GM23338 (cell line): ENCODE data around the gene TRAF2. TPM values are rescaled to one million over a fixed set of nuclear protein-coding genes. Genes with fewer than 3 reads are reported as not detected.

ENCODE experiments used
- ATAC-seq: fragments of 200-7000 bp; cut with Tn5 transposase; 3 replicates; pipeline ENCODE4 v1.9.1; 2020
- DNase-seq: peaks from one replicate; pipeline ENCODE4 v3.0.0-alpha.2; 2015; ENCODE audit warnings: low spot score
- H2AFZ ChIP-seq: fragments of 200-600 bp; sonication (generic); 2 replicates; pipeline ENCODE4 v1.8.0; 2016; ENCODE audit warnings: antibody characterized with exemption, mild to moderate bottlenecking, moderate library complexity
- H3F3A ChIP-seq: fragments of 200-600 bp; sonication (generic); replicated peaks from 2 replicates; pipeline ENCODE4 v1.8.0; 2017; ENCODE audit warnings: antibody characterized with exemption, mixed run types, low read depth
- H3K27ac ChIP-seq: fragments of 200-600 bp; sonication (generic); 2 replicates; pipeline ENCODE4 v1.6.1; 2016; ENCODE audit warnings: low read depth
- H3K27me3 ChIP-seq: fragments of 200-600 bp; sonication (generic); 2 replicates; pipeline ENCODE4 v1.8.0; 2016; ENCODE audit warnings: mild to moderate bottlenecking, mixed run types, moderate library complexity; ENCODE audit not compliant: insufficient read depth
- H3K36me3 ChIP-seq: fragments of 200-600 bp; sonication (generic); 2 replicates; pipeline ENCODE4 v1.8.0; 2016; ENCODE audit warnings: mild to moderate bottlenecking; ENCODE audit not compliant: insufficient read depth
- H3K4me1 ChIP-seq: fragments of 200-600 bp; sonication (generic); 2 replicates; pipeline ENCODE4 v1.8.0; 2016; ENCODE audit warnings: mild to moderate bottlenecking, moderate library complexity; ENCODE audit not compliant: insufficient read depth
- H3K4me2 ChIP-seq: fragments of 200-600 bp; sonication (generic); 2 replicates; pipeline ENCODE4 v1.7.1; 2017; ENCODE audit warnings: mixed run types
- H3K4me3 ChIP-seq: fragments of 200-600 bp; sonication (generic); 2 replicates; pipeline ENCODE4 v1.6.1; 2016; ENCODE audit warnings: mixed run types
- H3K79me2 ChIP-seq: fragments of 200-600 bp; sonication (generic); replicated peaks from 2 replicates; pipeline ENCODE4 v1.8.0; 2017; ENCODE audit warnings: mild to moderate bottlenecking; ENCODE audit not compliant: insufficient read depth
- H3K9me2 ChIP-seq: fragments of 200-600 bp; sonication (generic); 2 replicates; pipeline ENCODE4 v1.8.0; 2017; ENCODE audit not compliant: insufficient read depth
- H4K20me1 ChIP-seq: fragments of 200-600 bp; sonication (generic); replicated peaks from 2 replicates; pipeline ENCODE4 v1.8.0; 2017; ENCODE audit warnings: mild to moderate bottlenecking; ENCODE audit not compliant: insufficient read depth
- H3K27ac Mint-ChIP-seq: 2 replicates; pipeline ENCODE4 v1.8.0; 2020; ENCODE audit warnings: inconsistent platforms, mild to moderate bottlenecking, moderate library complexity, mixed read lengths
- H3K27me3 Mint-ChIP-seq: 3 replicates; pipeline ENCODE4 v1.8.0; 2022; ENCODE audit warnings: low read depth, mild to moderate bottlenecking, moderate library complexity, mixed read lengths, inconsistent platforms; ENCODE audit not compliant: insufficient read depth, poor library complexity
- H3K36me3 Mint-ChIP-seq: 3 replicates; pipeline ENCODE4 v1.8.0; 2021; ENCODE audit warnings: low read depth, mild to moderate bottlenecking, inconsistent platforms, moderate library complexity, mixed read lengths
- H3K4me1 Mint-ChIP-seq: 3 replicates; pipeline ENCODE4 v1.8.0; 2020; ENCODE audit warnings: mild to moderate bottlenecking, inconsistent platforms, mixed read lengths
- H3K4me3 Mint-ChIP-seq: 3 replicates; pipeline ENCODE4 v1.8.0; 2021; ENCODE audit warnings: moderate library complexity, mild to moderate bottlenecking, inconsistent platforms, mixed read lengths
- H3K9me3 Mint-ChIP-seq: 3 replicates; pipeline ENCODE4 v1.8.0; 2020; ENCODE audit warnings: moderate library complexity, mild to moderate bottlenecking, inconsistent platforms, mixed read lengths
- CREB1 ChIP-seq: fragments of 250-450 bp; sonication (Bioruptor Pico); IDR thresholded peaks from 2 replicates; pipeline ENCODE4 v1.5.0; 2020; ENCODE audit warnings: low read depth, mild to moderate bottlenecking, moderate library complexity
- EZH2 ChIP-seq: fragments of 200-600 bp; sonication (generic); IDR thresholded peaks from one replicate; pipeline ENCODE4 v1.8.0; 2017; ENCODE audit warnings: antibody characterized with exemption, mild to moderate bottlenecking, low read depth; ENCODE audit not compliant: unreplicated experiment
- JUNB ChIP-seq: IDR thresholded peaks from one replicate; pipeline ENCODE4 v1.6.1; 2016; ENCODE audit warnings: antibody characterized with exemption; ENCODE audit not compliant: unreplicated experiment
- NANOG ChIP-seq: IDR thresholded peaks from 2 replicates; pipeline ENCODE4 v1.6.1; 2016; ENCODE audit warnings: antibody characterized with exemption, borderline replicate concordance
- POLR2AphosphoS5 ChIP-seq: IDR thresholded peaks from 2 replicates; pipeline ENCODE4 v1.6.1; 2016; ENCODE audit warnings: antibody characterized with exemption, low read depth
- STAT1 ChIP-seq: IDR thresholded peaks from one replicate; pipeline ENCODE4 v1.6.1; 2016; ENCODE audit warnings: antibody characterized with exemption; ENCODE audit not compliant: unreplicated experiment
- ZNF114 ChIP-seq: fragments of 250-450 bp; sonication (Bioruptor Pico); IDR thresholded peaks from 2 replicates; pipeline ENCODE4 v1.5.0; 2020; ENCODE audit warnings: mild to moderate bottlenecking, moderate library complexity
- ZNF331 ChIP-seq: fragments of 250-450 bp; sonication (Bioruptor Pico); IDR thresholded peaks from 2 replicates; pipeline ENCODE4 v1.5.0; 2020; ENCODE audit warnings: low read depth, mild to moderate bottlenecking, moderate library complexity
- polyA plus RNA-seq: library from polyadenylated mRNA; unstranded; fragments of >200 nt; fragmentation: Nextera tagmentation; extraction: Ambion mirVana; gene quantifications from 2 replicates; pipeline ENCODE4 v1.2.1, GENCODE V29; 2016
- total RNA-seq: library from RNA; depleted of rRNA; stranded (reverse); fragments of >200 nt; shearing (Covaris generic); gene quantifications from 2 replicates; pipeline ENCODE4 v1.2.3, GENCODE V29; 2014
- TF ChIP-seq, protein P1 (sequence below): fragments of 250-450 bp; sonication (Bioruptor Pico); IDR thresholded peaks from 2 replicates; pipeline ENCODE4 v1.5.0; 2020; ENCODE audit warnings: mild to moderate bottlenecking, moderate library complexity
- TF ChIP-seq, protein P2 (sequence below): IDR thresholded peaks from one replicate; pipeline ENCODE4 v1.6.1; 2018; ENCODE audit warnings: antibody characterized with exemption; ENCODE audit not compliant: unreplicated experiment

The TRAF2 gene
- total and polyA plus RNA-seq, 2 experiments from 2014 or later, result 25.4 to 39.9 TPM

DNA sequence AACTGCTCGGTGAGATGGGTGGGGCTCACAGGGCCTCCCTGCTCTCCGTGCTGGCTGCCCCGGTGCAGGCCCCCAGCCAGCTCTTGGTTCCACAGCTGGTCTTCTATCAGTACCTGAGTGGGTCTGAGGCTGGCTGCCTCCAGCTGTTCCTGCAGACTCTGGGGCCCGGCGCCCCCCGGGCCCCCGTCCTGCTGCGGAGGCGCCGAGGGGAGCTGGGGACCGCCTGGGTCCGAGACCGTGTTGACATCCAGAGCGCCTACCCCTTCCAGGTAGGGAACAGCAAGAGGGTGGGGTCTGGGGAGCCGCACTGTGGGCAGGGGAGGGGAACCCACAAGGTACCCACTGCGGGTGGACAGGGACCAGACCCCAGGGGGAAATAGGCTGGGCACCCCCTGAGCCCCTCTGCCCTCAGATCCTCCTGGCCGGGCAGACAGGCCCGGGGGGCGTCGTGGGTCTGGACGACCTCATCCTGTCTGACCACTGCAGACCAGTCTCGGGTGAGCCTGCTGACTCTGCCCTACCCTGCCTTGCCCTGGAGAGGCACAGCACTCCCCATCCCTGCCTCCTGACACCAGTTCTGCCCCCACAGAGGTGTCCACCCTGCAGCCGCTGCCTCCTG lies 31.4 kb upstream of the TRAF2 start (continued):
- TF ChIP-seq, protein P1, sequence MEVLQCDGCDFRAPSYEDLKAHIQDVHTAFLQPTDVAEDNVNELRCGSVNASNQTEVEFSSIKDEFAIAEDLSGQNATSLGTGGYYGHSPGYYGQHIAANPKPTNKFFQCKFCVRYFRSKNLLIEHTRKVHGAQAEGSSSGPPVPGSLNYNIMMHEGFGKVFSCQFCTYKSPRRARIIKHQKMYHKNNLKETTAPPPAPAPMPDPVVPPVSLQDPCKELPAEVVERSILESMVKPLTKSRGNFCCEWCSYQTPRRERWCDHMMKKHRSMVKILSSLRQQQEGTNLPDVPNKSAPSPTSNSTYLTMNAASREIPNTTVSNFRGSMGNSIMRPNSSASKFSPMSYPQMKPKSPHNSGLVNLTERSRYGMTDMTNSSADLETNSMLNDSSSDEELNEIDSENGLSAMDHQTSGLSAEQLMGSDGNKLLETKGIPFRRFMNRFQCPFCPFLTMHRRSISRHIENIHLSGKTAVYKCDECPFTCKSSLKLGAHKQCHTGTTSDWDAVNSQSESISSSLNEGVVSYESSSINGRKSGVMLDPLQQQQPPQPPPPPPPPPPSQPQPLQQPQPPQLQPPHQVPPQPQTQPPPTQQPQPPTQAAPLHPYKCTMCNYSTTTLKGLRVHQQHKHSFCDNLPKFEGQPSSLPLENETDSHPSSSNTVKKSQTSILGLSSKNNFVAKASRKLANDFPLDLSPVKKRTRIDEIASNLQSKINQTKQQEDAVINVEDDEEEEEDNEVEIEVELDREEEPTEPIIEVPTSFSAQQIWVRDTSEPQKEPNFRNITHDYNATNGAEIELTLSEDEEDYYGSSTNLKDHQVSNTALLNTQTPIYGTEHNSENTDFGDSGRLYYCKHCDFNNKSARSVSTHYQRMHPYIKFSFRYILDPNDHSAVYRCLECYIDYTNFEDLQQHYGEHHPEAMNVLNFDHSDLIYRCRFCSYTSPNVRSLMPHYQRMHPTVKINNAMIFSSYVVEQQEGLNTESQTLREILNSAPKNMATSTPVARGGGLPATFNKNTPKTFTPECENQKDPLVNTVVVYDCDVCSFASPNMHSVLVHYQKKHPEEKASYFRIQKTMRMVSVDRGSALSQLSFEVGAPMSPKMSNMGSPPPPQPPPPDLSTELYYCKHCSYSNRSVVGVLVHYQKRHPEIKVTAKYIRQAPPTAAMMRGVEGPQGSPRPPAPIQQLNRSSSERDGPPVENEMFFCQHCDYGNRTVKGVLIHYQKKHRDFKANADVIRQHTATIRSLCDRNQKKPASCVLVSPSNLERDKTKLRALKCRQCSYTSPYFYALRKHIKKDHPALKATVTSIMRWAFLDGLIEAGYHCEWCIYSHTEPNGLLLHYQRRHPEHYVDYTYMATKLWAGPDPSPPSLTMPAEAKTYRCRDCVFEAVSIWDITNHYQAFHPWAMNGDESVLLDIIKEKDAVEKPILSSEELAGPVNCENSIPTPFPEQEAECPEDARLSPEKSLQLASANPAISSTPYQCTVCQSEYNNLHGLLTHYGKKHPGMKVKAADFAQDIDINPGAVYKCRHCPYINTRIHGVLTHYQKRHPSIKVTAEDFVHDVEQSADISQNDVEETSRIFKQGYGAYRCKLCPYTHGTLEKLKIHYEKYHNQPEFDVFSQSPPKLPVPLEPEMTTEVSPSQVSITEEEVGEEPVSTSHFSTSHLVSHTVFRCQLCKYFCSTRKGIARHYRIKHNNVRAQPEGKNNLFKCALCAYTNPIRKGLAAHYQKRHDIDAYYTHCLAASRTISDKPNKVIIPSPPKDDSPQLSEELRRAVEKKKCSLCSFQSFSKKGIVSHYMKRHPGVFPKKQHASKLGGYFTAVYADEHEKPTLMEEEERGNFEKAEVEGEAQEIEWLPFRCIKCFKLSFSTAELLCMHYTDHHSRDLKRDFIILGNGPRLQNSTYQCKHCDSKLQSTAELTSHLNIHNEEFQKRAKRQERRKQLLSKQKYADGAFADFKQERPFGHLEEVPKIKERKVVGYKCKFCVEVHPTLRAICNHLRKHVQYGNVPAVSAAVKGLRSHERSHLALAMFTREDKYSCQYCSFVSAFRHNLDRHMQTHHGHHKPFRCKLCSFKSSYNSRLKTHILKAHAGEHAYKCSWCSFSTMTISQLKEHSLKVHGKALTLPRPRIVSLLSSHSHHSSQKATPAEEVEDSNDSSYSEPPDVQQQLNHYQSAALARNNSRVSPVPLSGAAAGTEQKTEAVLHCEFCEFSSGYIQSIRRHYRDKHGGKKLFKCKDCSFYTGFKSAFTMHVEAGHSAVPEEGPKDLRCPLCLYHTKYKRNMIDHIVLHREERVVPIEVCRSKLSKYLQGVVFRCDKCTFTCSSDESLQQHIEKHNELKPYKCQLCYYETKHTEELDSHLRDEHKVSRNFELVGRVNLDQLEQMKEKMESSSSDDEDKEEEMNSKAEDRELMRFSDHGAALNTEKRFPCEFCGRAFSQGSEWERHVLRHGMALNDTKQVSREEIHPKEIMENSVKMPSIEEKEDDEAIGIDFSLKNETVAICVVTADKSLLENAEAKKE (CRISPR knock-in tag), result no peak
- TF ChIP-seq, protein P2, sequence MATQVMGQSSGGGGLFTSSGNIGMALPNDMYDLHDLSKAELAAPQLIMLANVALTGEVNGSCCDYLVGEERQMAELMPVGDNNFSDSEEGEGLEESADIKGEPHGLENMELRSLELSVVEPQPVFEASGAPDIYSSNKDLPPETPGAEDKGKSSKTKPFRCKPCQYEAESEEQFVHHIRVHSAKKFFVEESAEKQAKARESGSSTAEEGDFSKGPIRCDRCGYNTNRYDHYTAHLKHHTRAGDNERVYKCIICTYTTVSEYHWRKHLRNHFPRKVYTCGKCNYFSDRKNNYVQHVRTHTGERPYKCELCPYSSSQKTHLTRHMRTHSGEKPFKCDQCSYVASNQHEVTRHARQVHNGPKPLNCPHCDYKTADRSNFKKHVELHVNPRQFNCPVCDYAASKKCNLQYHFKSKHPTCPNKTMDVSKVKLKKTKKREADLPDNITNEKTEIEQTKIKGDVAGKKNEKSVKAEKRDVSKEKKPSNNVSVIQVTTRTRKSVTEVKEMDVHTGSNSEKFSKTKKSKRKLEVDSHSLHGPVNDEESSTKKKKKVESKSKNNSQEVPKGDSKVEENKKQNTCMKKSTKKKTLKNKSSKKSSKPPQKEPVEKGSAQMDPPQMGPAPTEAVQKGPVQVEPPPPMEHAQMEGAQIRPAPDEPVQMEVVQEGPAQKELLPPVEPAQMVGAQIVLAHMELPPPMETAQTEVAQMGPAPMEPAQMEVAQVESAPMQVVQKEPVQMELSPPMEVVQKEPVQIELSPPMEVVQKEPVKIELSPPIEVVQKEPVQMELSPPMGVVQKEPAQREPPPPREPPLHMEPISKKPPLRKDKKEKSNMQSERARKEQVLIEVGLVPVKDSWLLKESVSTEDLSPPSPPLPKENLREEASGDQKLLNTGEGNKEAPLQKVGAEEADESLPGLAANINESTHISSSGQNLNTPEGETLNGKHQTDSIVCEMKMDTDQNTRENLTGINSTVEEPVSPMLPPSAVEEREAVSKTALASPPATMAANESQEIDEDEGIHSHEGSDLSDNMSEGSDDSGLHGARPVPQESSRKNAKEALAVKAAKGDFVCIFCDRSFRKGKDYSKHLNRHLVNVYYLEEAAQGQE, result no peak

DNA sequence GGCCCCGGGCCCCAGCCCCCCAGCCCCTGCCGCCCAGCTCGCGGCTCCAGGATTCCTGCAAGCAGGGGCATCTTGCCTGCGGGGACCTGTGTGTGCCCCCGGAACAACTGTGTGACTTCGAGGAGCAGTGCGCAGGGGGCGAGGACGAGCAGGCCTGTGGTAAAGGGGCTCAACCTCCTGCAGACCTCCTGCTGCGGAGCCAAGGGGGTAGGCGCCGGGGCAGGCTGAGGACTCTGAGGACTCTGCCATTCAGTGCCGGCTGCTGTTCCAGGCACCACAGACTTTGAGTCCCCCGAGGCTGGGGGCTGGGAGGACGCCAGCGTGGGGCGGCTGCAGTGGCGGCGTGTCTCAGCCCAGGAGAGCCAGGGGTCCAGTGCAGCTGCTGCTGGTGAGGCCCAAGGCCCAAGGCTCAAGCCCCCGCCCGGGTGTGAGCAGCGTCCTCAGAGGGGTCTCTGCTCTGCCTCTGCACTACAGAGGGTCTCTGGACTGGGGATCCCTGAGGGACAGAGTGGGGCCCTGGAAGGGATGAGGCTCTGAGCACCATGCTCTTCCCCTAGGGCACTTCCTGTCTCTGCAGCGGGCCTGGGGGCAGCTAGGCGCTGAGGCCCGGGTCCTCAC lies 30.7 kb upstream of the TRAF2 start:
- DNase-seq, result no peak
- Mint-ChIP-seq H3K4me1 (no peaks in the 10 kb centered on the region), H3K27me3 (peaks cover 2% of the 10 kb centered on the region), H3K9me3 (no peaks in the 10 kb centered on the region), H3K36me3 (peaks cover 3% of the 10 kb centered on the region; the same call in 2 of the 3 replicates), H3K27ac (no peak overlapping the region), H3K4me3 (no peak overlapping the region)
- Histone ChIP-seq H3F3A (no peaks in the 10 kb centered on the region), H3K27me3 (no peaks in the 10 kb centered on the region), H3K9me2 (no peaks in the 10 kb centered on the region), H3K4me2 (no peak overlapping the region), H3K4me3 (no peak overlapping the region), H3K27ac (no peak overlapping the region), H2AFZ (no peak overlapping the region), H3K4me1 (no peaks in the 10 kb centered on the region), H3K79me2 (no peaks in the 10 kb centered on the region), H4K20me1 (no peaks in the 10 kb centered on the region), H3K36me3 (no peaks in the 10 kb centered on the region; the same call in 1 of the 2 replicates)
- no peak for ATAC-seq
- TF ChIP-seq POLR2AphosphoS5, result no peak
- no peak for TF ChIP-seq NANOG
- TF ChIP-seq ZNF331, result no peak
- TF ChIP-seq JUNB, result no peak
- TF ChIP-seq STAT1, result no peak
- TF ChIP-seq, protein P2, result no peak
- no peak for TF ChIP-seq EZH2
- TF ChIP-seq ZNF114 (CRISPR knock-in tag), result no peak
- TF ChIP-seq CREB1 (CRISPR knock-in tag), result no peak
